ENCODE results near the gene CACNA1C.
"Not testable (repeated sequence)": the region's sequence is repeated elsewhere in the genome, so short reads cannot be mapped to it uniquely, and the experiment has no call there.

Gene CACNA1C

DNA sequence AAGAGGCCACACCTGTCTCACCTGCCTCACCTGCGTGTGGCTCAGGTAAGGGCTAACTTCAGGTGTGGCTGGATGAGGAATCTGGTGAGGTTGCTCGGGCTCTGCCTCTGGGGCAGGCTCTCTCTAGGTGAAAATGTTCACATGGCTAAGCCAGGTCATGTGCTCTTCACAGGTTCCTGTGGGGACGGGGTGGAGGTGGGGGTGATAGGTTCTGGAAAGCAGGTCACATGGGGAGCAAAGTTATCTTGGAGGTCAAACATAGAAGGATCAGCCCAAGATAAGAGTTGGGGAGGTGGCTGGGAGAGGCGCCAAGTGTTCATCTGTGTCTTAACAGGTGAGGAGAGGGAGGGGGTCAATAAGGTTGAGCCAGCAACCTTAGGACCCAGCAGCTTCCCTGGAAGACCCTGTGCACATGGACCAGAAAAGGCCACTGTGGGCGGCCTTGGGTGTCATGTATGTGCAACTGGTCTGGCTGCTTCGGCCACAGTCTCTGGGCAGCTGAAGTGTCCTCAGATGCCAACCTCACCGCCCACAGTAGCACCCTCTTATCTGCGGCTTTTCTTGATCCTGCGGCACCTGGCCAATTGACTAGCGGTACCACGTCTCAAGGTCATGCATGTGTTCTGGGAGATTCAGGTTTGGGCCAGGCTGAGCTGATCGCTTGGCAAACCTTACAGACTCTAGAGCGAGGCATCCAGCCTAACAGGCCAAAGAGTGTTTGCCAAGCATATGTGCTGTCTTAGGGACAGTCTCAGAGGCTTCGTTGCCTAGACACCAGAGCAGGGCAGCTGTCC, 60.5 kb downstream of the CACNA1C start:
- DNase-seq = no peak

DNA sequence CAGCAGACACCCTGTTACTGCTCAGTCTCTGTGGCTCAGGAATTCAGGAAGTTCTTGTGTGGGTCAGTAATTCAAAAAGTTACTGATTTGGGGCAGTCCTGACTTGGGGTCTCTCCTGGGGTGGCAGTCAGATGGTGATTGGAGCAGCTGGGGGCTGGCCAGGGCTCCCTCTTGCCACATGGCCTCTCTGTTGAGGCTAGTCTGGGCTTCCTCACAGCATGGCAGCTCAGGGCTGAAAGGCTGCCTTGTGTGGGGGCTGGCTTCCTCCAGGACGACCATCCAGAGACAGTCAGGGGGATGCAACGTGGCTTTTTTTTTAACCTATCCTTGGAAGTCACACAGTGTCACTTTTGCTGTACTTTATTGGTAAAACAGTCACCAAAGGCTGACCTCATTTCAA, 61.3 kb downstream of the CACNA1C start:
- no peak for DNase-seq

DNA sequence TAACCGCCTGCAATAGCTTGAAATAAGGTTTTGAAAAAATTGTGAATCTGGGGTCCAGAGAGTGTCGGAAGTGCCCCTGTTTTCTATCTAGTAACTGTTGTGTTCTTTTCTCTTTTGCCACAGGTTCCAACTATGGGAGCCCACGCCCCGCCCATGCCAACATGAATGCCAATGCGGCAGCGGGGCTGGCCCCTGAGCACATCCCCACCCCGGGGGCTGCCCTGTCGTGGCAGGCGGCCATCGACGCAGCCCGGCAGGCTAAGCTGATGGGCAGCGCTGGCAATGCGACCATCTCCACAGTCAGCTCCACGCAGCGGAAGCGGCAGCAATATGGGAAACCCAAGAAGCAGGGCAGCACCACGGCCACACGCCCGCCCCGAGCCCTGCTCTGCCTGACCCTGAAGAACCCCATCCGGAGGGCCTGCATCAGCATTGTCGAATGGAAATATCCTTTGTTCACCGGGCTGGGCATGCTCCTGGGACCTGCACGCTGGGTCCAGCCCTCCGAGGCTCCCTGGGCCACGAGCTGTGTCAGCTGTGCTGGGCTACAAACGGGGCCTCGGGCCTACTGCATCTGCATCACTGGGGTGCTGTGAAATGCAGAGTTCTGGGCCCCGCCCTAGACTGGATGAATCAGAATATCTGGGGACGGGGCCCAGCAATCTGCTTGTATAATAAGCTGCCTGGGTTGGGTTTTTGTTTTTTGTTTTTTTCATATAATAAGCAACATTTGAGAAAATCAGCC, 62.5 kb downstream of the CACNA1C start:
- no peak for DNase-seq

DNA sequence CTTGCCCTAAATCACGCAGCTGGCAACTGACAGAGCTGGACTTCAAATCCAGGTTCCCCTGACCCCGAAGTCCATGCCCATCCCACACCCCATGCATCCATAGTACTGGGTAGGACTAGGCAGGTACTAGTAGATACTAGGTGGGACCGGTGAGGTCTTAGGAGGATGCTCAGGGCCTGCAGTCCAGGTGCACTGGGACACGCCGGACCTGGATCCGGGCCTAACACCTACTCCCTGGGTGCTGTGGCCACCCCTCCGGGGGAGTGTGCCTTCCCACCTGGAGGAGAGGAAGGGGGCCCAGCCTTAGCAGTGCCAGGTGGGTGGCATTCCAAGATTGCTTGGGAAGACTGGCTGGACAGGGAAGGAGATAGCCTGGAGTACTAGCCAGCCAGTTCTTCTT, 64.8 kb downstream of the CACNA1C start:
- DNase-seq = no peak

DNA sequence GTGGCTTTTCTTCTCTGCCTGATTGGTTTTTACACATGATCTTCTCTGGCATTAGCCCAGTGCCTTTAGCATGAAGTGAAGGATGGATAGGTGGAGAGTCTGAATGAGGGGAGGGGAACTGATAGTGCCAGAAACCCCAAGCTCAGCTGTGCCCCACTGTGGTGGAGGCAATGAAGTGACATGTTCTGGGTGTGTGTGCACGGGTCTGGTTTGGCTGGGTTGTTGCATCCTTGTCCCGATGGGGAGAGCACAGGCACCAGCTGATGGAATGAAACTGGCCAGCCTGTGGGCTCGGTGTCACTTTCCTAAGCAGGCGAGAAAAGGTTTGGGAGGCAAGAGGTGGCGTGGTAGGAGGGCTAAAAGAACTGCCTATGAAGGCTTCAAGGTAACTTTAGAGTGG, 65.3 kb downstream of the CACNA1C start:
- DNase-seq = no peak

DNA sequence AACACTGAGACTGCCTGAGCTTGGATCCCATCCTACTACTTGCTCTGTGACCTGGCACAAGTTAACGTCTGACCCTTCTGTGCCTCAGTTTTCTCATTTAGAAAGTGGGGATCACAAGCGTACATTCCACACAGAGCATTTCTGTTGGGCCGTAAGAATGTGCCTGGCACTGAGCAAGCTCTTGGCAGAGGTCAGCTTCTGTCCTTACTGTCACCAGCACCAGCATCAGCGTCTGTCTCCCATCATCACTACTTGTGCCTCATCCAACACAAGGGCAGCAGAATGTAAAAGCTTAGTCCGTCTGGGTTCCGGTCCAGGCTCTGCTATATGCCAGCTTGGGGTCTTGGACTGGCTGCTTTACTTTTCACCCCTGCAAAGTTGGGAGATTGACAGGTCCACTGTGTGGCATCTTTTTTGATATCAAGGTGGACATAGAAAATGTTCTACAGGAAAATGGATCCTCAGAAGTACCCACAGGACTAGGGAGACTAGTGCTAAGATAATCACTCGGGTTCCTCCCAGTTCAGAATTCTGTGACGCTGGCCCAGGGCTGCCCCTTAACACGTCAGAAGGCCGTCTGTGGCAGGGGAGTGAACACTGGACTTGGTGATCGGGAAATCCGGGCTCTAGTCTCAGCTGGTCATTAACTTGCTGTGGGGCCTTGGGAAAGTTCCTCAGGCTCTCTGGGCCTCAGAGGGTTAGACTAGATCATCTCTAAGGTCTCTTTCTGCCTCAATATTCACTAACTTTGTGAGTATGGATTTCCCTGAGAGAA, 65.9 kb downstream of the CACNA1C start:
- no peak for DNase-seq

DNA sequence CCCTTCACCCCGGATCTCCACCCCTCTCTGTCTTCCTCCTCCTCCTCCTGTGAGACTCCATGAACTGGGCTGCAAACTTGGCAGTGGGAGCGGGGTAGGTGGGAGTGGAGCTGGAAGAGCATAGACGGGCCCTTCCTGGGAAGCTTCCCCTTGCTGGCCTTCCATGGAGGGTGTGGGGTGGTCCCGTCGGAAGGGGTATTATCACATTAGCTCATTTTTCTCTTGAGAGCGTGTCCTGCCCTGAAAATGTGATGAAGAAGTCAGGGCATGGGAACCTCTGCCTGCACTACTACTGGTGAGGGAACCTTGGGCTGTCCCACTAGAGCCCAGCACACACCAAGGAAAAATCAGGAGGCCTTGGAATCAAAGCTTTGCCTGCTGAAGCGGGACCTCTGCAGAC, 66.5 kb downstream of the CACNA1C start:
- DNase-seq = no peak

DNA sequence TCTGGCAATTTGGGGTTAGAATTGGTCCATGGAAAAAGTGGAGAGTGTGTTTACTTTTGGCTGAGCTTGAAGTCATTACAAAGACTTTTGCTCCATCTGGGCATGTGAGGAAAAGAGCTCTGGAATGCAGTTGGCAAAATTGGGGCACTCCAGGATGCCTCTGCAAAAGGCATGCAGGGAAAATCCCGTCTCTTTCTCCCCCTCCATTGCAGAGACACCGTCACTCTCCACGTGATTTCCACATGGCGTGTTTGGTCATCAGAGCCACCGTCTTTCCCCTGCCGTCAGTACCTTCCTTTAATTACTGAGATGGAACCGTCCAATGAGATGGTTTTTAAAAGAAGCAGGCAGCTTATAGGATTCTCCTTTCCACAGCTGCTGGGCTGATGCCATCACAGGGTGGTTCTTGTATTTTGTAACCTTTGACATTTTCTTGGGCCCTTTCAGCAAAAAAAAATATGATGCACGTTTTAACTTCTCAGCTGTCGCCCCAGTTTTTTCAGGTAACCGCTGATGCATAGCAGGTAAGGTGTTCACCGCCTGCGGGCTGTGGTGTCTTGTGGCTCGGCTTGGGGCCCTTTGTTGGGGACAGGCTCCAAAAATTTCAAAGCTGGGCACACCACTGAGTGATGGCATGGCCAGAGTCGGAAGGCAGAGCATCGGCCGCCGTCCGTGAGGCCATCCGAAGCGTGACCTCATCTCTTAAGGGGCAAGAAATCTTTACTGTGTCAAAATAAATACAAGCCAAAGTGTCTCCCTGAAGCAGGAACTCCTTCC, 68.4 kb downstream of the CACNA1C start:
- DNase-seq = no peak

DNA sequence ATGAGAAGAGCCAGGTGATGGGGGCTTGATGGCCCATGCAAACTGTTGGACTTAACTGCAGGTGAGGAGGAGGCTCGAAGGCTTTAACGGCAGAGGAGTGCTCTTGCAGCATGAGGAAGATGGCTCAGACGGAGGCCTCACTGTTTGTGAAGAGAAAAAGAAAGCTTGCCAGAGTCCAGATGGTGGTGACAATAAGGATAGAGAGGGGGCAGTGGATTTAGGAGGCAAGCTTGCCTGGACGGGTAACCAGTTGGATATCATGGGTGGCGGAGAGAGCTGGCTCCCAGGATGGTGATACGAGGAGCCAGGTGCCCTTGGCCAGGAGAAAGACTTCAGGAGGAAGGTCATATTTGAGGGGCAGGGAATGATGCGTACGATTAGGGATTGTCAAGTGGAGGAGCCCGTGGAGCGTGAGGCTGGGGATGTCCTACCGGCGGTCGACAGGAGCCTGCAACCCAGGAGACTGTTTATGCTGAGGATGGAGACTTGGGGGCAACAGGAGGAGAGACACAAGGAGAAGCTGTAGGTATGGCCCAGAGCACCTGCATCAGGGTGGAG, 71.8 kb downstream of the CACNA1C start:
- no peak for DNase-seq

DNA sequence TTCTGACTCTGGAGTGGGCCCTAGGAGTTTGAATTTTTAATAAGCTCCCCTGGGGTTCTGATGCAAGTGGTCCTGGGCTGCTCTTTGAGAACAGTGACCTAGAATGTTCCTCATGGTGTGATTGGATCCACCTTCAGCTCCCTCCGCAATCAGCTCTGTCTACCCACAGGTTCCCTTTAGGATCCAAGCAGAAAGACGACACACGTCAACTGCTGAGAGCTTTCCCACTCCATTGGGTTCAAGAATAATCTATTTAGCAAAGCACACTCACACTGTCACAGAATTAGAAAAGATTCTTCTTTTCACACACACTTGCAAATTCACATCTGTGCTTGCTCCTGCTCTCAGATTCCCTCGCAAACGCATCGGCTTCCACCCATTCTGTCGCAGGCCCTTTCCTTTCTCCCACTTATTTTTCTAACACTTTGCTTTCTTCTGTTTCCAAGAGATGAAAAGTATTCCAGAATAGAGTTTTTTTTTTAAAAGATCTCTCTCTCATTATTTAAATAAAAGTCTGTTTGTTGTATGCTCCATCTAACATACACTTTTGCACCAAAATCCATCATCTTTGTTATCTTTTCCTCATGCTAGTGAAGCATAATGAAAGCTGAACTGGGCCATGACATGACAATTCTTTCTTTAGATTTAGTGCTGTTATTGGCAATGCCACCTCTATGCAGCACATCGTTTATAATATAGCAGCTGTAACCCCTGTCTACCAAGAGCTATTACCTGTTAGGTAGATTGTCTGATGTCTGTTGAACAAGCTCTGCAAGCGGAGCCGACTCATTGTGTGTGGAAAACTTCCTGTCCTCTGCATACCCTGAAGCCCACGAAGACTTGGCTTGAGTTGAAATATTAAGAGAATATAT, 73.1 kb downstream of the CACNA1C start:
- DNase-seq = no peak

DNA sequence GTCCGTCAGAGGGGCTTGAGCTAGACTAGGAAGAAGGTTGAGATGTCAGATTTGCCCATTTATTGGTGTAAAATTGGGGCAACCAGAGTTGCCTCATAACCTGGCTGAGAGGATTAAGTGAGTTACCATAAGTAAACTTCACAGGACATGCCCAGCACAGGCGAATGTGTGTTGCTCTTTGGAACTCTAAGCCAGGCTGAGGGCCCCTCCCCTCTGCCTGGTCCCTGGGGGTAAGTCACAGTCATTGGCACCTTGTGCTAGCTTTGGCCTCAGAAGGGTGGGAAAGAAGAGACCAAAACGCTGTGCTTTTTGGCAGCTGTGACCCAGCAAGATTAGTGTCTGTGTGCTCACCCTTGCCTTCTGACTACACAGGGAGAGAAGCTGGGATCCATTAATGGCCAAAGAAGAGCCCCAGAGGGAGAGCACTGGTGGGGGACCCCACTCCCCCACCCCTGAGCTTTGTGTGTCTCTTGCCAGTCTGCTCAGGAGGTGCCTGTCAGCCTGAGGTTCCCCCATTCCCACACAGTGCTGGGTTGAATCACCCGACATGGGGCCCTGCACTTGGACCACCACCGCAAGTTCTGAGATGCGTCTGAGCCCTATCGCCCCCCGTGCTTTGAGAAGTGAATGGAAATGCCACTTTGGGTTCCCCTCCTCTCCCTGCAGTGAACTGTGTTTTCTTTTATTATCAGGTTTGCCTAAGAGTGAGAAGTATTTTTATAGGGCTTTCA, 74.1 kb downstream of the CACNA1C start:
- no peak for DNase-seq

DNA sequence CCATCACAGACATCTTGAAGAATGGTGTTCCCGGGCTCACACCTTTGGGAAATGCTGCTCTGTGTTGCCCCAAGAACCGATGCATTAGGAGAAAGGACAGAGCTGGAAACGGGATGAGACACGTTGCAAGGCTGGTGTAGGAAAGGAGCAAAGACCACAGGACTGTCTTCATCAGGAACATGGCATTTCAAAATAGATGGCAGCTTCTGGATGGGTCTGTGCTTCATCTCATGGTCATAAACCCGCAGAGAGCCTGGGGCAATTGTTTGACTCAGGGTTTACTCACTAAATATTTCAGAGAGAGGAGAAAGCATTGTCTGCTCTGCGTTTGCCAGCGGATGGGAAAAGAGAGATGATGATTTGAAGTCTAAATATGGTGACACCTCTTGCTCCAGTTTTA, 76.3 kb downstream of the CACNA1C start:
- no peak for DNase-seq

DNA sequence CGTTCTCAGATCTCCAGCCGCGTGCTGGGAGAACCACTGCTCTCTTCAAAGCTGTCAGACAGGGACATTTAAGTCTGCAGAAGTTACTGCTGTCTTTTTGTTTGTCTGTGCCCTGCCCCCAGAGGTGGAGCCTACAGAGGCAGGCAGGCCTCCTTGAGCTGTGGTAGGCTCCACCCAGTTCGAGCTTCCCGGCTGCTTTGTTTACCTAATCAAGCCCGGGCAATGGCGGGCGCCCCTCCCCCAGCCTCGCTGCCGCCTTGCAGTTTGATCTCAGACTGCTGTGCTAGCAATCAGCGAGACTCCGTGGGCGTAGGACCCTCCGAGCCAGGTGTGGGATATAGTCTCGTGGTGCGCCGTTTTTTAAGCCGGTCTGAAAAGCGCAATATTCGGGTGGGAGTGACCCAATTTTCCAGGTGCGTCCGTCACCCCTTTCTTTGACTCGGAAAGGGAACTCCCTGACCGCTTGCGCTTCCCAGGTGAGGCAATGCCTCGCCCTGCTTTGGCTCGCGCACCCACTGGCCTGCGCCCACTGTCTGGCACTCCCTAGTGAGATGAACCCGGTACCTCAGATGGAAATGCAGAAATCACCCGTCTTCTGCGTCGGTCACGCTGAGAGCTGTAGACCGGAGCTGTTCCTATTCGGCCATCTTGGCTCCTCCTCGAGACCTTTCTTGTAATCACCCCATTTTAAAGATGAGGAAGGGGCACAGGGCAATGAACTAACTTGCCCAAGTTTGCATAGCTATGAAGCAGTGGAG, 83.1 kb downstream of the CACNA1C start:
- not testable (repeated sequence) for DNase-seq

DNA sequence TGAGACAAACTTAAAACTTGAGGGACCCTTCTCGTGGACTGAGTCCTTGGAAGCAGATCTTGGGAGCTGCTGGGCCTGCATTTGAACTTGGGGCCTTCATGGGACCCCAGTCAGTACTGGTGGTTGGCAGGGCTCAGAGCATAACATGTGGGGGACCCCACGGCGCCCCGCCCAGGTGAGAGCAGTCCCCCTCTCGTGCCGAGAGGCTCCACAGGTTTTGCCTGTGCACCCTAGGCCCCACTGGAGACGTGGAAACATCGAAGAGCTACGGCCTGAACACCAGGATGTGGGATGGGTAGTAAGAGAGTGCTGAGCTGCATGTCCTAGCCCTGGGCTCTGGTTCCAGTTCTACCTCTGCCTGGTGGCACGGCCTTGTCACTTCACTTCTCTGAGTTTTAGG, 84.1 kb downstream of the CACNA1C start:
- DNase-seq = no peak

DNA sequence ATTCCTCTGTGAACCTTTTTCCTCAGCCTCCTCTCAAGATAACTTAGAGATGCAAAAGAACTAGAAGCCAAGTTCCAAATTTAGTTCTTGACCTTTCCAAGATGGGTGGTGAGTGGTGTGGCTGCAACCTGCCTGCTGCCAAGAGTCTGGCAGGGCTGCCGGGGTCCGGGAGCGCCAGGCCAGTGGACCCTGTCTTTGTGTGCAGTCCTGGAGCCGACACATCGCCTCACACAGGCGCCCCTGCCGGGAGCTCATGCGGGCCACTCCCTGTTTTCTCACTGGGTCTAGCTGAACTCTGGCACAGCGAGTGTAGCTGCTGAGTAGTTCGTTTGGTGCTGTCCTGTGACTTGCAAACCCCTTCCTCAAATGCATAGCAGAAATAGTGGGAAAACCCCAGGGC, 84.9 kb downstream of the CACNA1C start:
- DNase-seq = no peak

DNA sequence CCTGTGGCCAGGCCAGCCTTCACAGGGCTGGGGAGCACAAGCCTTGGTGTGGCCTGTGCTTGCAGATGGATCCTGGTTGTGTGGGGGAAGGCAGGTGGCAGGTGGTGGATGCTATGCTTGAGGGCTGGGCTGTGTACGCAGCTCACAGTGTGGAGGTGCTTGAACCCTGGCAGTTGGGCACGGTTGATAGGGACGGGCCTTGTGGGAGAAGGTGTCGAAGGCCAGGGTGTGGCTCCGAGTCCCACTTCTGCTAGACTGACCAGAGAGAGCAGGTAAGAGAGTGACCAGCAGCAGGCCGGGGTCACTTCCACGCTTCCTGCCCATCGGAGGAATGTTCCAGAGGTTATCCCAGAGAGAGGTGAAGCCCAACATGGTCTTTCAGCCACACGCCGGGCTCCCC, 85.5 kb downstream of the CACNA1C start:
- DNase-seq = no peak

DNA sequence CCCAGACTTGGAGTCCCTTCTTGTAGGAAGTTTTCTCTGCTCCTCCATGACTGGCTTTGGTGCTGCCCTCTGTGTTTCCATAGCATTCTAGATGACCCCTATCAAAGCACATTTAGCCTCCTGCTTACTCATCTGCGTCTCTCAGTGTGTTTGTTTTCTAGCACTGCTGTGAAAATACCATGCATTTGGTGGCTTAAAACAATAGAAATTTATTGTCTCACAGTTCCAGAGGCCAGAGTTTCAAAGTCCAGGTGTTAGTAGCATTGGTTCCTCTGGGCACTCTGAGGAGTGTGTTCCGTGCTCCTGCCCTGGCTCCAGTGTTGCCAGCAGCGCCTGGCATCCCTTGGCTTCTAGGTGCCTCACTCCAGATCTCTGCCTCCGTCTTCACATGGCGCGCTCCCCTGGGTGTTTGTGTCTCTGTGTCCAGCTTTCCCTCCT, 86.1 kb downstream of the CACNA1C start:
- no peak for DNase-seq

DNA sequence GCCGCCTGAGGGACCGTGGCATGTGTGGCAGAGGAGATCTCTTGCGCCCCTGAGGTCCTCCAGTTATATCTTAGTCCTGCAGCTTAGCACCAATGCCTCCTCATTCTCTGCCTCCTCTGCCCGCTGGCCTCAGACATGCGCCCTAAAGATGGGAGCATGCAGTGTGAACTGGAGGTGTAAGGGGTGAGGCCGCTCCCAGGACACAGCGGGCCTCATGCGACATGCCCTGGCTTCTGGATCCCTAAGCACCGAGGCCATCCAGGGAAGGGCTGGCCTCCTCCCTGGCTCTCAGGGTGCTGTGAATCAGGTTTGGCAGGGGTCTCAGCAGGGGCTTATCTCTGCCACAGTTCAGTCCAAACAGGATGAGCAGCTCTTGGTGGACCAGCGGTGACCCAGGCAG, 86.9 kb downstream of the CACNA1C start:
- DNase-seq = no peak

DNA sequence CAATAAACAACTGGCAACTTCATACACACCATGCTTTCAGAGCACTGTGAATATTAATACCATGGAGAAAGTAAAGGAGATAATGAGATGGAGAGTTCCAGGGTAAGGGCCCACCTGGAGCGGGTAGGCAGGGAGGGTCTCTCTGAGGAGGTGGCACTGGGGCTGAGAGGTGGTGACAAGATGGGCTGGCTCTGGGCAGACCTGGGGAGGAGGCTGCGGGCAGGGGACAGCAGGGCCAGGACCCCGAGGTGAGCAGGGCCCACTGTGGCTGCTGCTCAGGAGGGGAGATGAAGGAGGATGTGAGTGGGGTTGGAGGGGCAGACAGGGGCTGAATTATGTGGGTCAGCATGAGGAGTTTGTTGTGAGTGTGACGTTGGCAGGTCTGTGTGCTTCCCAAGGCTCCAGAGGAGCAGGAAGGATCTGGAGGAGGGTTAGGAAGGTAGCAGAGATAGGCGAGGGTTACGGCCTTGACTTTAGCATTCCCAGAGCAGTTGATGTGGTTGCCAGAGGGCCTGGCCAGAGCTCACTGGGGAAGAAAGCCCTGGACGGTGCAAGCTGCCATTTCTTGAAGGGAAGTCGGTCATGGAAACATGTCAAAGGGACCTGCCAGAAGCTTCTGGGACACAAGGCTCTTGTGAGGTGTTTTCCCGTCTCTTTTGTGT, 88.2 kb downstream of the CACNA1C start:
- DNase-seq = no peak
